ENCODE measurements around the gene TLE5.

DNA sequence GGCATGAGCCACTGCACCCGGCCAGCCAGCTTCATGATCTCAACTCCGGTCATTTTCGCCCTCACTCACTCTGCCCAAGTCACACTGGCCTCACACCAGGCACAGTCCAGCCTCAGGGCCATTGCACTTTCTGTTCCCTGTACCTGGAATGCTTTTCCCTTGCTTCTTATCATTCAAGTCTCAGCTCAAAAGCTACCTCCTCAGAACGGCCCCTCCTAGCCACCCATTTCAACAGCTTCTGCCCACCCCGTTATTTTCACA, 30.8 kb downstream of the TLE5 start:
- TF ChIP-seq, protein P1, sequence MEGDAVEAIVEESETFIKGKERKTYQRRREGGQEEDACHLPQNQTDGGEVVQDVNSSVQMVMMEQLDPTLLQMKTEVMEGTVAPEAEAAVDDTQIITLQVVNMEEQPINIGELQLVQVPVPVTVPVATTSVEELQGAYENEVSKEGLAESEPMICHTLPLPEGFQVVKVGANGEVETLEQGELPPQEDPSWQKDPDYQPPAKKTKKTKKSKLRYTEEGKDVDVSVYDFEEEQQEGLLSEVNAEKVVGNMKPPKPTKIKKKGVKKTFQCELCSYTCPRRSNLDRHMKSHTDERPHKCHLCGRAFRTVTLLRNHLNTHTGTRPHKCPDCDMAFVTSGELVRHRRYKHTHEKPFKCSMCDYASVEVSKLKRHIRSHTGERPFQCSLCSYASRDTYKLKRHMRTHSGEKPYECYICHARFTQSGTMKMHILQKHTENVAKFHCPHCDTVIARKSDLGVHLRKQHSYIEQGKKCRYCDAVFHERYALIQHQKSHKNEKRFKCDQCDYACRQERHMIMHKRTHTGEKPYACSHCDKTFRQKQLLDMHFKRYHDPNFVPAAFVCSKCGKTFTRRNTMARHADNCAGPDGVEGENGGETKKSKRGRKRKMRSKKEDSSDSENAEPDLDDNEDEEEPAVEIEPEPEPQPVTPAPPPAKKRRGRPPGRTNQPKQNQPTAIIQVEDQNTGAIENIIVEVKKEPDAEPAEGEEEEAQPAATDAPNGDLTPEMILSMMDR (IDR thresholded peaks at IDR 0.05): no peak
- TF ChIP-seq POLR2A (IDR thresholded peaks at IDR 0.05; ENCODE audit: low read length): no peak
- TF ChIP-seq PHF8 (IDR thresholded peaks at IDR 0.05; ENCODE audit: borderline replicate concordance, low read depth): no peak
